Fibroblast of villous mesenchyme (primary cell): ENCODE results near the gene LOC101059915. TPM values are rescaled to one million over a fixed set of nuclear protein-coding genes. Genes with fewer than 3 reads are reported as not detected.
"Not testable (repeated sequence)": the region's sequence is repeated elsewhere in the genome, so short reads cannot be mapped to it uniquely, and the experiment has no call there.

Experiments used
- DNase-seq: peaks from one replicate; pipeline ENCODE4 v3.0.0-alpha.2; 2010; ENCODE audit warnings: low read depth
- H3K4me3 ChIP-seq: 2 replicates; pipeline ENCODE4 v1.5.1; 2011; ENCODE audit warnings: low read depth, mild to moderate bottlenecking, low read length
- small RNA-seq: library from RNA; depleted of rRNA; stranded (forward); fragments of <200 nt; gene quantifications from one replicate; pipeline ENCODE3, GENCODE V24; 2012
- total RNA-seq: library from RNA; depleted of rRNA; stranded (reverse); fragments of >200 nt; gene quantifications from 2 replicates; pipeline ENCODE4 v1.2.3, GENCODE V29; 2012

LOC101059915 gene

GRCh38 chrX:71716323-71716722 lies 49.0 kb downstream of the LOC101059915 start:
- not testable (repeated sequence) for H3K4me3 ChIP-seq

GRCh38 chrX:71718185-71718584 lies 50.8 kb downstream of the LOC101059915 start, which contains the start of gene CXorf49:
Gene CXorf49, minus strand, starts transcription at chrX:71718285. Its CDS starts 134 bp downstream, at chrX:71718151.
- DNase-seq, H3K4me3 ChIP-seq: not testable (repeated sequence)

More at GRCh38 chrX:71716323-71716722, 49.0 kb downstream of the LOC101059915 start:
- not testable (repeated sequence) for DNase-seq

GRCh38 chrX:71719195-71719594 lies 51.8 kb downstream of the LOC101059915 start:
- H3K4me3 ChIP-seq, DNase-seq: not testable (repeated sequence)

- not testable (repeated sequence) for H3K4me3 ChIP-seq, DNase-seq
Measured at GRCh38 chrX:71720289-71720886, 53.0 kb downstream of the LOC101059915 start.

Small RNA genes lying within 50 kb of the gene (small RNA-seq; reads per million reads assigned to genes)
- not detected for gene BX276092.4

Other genes starting within 250 kb of the LOC101059915 start
- 124 and 159 TPM in 2 replicates for gene OGT, start 134.4 kb upstream of the LOC101059915 start, total RNA-seq
- 1.6 and 2.6 TPM in 2 replicates for gene GCNA, start 89.1 kb upstream of the LOC101059915 start, total RNA-seq
- not detected in 2 replicates for gene CXCR3, start 49.0 kb upstream of the LOC101059915 start, total RNA-seq
- gene CXorf49, start 50.7 kb downstream of the LOC101059915 start, total RNA-seq, result not detected in 2 replicates
- not detected in 2 replicates for gene CXorf49B, start 95.8 kb downstream of the LOC101059915 start, total RNA-seq
- 9.7 and 9.9 TPM in 2 replicates for gene NHSL2, start 243.3 kb downstream of the LOC101059915 start, total RNA-seq